Activated CD8-positive, alpha-beta memory T cell treated with anti-CD3 and anti-CD28 coated beads, Interleukin-2, amount 50 U/mL, for 24 hours (primary cell): ENCODE data around the gene TNFRSF14.

Experiments used
- DNase-seq: peaks from one replicate; pipeline ENCODE4 v3.0.0-alpha.2; 2020; ENCODE audit errors: extremely low read depth

The TNFRSF14 gene

DNA sequence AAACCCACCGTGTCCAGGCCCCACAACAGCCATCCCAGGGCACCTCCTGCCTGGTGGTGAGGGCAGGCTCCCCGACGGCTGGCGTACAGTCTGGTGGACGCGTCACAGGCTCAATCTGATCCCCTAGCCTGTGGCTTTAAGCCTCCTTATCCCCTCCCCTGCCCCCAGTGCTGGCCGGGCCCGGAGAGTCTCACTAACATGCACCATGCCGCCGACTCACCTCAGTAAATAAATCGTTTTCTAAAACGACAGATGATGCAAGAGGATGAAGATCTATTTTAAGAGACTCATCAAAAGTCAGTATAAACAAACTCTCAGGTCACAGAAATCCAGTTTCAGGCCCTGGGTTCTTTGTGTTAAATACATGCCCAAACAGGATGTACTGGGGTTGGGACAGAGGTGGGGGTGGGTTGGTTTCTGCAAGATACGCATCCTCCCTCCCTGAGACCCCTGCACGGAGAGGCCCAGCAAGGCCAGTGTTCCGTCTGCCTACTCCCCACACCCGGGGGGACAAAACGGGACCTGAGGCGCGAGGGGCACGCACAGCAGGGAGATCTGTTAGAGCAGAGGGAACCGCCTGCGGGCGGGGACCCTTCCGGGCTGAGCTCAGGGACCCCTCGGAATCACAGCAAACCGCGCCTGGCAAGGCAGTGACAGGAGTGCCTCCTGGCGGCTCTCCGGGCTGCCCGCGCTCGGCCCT lies 32.8 kb upstream of the TNFRSF14 start:
- DNase-seq = no peak

DNA sequence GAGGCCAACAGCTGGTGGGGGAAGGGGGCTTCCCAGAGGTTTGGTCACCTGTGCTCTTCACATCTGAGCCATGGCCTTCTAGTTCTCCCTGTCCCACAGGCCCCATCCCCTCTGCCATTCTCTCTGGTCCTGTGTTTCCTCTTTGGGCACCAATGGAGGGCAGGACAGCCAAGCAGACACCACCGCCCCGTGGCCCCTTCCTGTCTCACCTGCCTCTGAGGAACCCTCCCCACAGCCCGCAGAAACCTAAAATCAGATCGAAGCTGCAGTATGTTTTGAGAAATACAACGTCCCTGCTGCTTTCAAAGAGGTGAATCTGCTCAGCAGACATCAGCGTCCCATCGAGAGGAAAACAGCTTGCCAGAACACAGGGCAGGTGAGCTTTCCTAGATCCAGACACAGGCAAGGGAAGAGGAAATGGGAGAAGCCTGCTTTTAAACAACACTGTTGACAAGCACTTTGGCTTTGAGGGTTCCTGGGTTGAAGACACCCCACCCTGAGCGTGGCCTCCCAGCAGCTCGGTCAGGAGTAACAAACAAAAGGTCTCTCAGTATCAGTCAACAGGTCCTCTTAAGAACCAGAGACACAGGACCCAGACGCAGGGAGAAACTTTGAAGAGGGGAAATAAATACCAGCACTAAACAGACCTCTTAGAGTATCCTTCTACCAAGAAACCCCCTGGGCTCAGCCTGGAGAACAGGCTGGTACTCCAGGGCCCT lies 32.1 kb upstream of the TNFRSF14 start:
- no peak for DNase-seq

DNA sequence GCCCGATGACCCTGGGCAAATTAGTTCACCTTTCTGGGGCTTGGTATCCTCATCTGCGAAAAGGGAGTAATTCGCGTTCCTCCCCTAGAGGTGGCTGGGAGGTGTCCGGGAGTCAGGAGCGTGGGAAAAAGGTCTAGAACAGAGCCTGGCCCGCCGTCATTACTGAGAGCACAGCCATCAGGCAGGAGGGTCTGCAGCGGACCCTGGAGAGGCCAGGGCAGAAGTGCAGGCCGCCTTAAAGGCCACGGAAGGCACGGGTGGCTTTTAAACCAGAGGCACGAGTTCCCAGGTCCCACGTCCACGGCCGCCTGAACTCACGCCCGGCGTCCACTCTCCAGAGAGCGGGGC lies 30.6 kb upstream of the TNFRSF14 start:
- no peak for DNase-seq

DNA sequence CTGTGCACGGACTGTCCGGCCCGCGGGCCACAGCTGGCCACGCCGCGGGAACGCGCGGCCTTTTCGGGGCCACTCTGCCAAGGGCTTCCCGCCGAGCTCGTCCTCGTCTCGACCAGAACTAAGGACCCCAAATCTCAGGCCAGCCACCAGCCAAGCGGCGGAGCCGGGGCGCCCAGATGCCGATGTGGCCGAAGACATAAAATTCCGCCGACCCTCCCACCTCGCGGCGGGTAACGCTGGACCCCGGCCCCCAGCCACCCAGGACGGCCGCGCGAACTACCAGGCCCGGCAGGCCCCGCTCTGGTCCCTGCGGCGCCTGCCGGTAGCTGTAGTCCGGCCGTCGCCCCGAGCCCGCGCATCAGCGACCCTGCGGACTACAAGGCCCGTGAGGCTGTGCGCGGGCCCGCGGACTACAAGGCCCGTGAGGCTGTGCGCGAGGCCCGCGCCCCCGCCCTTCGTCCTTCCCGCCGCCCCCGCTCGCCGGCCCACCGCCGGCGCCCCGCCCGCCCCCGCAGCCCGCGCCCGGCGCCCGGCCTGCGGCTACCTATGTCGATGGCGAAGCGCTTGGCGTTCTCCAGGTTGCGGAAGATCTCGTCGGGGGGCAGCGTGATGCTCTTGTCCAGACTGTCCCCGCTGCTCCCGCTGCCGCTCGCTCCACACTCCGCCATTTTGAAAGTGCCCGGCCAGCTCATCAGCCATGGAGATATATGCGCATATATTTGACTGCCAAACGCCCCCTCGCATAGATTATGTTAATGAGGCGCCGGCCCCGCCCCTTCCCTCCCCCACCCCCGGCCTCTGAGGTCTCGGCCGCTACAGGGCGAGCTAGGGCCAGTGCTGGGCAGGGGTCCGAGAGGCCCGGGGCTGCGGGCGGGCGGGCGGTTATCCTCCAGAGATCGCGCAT lies 30.0 kb upstream of the TNFRSF14 start, which contains the start of gene PANK4:
Gene PANK4, minus strand, starts transcription at position 677 of the 904 bp plus-strand sequence. Its CDS starts 9 bp downstream, at position 668.
- DNase-seq = peak; percentile 71

DNA sequence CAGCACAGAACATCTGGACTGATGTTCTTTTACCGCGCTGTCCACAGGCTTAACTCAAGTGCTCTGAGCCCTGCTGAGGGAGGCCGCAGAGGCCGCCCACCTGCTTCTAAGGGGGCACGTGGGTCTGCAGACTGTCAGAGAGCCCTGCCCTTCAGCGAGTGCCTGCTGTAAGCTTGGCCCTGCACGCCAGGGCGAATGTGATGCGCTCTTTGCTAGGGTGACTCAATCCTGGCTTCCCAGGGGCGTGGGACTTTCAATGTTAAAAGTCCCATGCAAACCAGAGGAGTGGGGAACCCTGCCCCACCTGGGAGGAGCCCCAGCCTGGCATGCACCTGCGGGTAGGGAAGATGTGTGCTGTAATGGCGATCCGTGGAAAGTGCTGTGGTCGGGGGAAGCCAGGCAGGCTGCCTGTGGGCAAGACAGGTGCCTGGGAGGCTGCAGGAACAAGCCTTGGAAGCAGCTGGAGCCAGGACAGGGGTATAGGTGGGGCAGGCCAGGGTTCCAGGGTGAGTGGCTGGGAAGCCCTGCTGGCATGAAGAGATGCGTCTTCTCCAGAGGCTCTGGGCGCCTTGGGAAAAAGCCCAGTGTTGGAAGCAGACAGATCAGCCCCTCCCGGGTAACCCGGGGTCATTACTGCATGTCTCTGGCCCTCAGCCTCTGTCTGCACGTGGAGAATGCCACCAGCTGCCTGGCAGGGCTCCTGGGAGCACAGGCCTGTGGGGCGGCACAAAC lies 29.2 kb upstream of the TNFRSF14 start:
- DNase-seq = peak; percentile 38

DNA sequence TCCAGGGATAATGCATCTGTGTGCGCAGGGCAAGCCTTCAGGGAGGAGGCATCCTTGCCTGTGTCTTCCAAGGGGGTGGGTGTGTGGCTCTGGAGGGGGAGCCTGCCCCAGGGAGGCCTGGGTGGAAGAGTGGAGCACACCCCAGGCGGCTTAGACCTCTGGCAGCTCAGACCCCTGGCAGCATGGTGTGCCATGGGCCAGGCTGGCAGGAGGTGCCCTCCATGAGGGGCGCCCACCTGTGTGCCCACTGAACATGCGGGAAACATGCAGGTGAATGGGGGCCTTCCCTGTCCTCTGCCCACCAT lies 28.7 kb upstream of the TNFRSF14 start:
- DNase-seq = no peak

DNA sequence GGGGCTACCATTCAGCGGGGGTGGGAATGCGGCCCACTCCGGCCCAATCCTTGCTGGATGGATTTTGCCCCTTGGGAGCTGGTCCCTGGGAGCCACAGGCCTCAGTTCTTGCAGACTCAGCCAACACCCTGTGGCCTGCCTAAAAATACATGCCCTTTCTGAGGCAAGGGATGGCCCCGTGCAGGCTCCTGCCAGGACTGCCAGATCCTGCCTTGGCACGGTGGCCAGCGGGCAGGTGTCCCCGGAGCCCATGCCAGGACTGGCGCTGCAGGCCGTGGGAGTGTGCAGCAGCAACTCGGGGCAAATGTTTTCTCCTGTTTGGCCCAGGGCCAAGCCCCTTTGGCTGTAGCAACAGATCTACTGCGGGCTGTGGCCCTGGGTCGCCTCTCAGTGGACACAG lies 28.2 kb upstream of the TNFRSF14 start:
- no peak for DNase-seq

DNA sequence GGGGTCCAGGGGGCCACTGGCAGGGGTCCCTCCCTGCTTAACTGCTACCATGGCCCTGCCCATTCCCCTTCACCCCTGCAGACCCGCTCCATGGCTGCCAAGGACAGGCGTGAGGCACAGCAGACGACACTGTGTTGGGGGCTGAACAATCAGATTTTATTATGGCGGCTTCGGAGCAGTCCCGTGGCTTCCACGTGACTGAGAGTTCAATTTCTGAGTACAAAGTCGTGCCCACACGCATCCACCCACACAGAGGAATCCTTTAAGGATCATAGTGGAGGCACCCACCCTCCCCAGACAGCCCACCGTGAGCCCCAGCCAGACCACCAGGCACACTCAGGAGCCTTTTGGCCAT lies 27.6 kb upstream of the TNFRSF14 start:
- DNase-seq = no peak

DNA sequence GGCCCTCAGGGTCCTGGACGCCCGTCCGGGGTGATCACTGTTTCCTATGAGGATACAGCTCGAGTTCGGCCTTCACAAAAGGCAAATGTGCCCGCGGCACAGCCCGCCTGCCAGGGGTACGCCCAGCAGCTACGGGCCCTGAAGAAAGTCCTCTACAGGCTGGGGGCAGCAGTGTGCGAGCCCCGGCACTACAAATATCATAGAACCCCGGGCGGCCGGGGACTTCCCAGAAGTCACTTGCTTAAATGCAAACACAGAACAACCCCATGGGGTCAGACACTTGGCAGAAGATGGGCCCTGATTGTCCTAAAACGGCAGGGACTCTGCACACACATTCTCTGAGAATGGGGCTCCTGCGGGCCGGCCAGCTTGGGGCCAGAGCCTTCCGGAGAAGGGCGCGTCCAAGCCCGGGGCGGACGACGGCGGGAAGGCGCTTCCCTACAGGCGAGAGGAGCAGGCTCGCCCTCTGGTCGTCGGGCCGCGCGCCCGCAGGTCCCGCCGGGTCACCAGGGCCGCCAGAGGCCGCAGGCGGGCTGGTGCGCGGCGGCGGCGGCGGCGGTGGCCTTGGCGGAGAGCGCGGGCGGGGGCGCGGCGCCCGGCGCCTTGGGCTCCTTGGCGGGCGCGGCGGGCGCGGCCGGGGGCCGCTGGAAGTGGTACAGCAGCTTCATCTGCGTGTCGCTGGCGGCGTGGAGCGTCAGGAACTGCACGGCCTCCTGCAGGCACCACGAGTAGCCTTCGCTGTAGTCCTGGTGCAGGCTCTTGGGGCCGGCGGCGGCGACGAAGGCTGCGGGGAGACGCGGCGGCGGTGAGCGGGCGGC lies 27.0 kb upstream of the TNFRSF14 start:
- no peak for DNase-seq

DNA sequence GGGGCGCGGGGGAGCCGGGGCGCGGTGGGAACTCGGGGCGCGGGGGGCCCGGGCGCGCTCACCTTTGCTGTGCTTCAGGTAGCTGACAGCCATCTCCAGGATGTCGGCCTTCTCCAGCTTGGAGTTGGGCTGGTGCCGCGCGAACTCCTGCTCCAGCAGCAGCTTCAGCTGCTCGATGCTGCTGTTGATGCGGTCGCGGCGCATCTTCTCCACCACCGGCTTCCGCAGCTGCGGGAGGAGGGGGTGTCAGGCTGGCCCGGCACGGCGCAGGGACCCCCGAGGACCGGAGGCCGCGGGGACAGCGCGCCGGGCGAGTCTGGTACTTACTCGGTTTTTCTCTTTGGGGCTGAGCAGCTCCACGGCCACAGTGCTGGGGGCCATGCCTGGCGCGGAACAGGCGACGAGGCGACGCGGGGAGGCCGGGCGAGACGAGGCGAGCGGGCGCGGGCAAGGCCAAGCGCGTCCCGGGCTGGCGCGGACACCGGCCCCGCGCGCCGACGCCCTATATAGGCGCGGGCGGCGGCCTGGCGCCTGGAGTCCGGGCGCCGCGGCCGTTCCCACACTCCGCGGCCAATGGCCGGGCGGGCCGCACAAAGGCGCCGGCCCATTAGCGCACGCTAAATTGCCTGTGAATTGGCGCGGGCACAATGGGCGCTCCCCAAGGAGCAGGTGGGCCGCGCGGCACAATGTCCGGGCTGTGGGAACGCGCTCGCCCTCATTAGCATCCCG lies 26.2 kb upstream of the TNFRSF14 start, which contains the start of gene HES5:
Gene HES5, minus strand, starts transcription at position 480 of the 729 bp plus-strand sequence. Its CDS starts 99 bp downstream, at position 381.
- DNase-seq = no peak

DNA sequence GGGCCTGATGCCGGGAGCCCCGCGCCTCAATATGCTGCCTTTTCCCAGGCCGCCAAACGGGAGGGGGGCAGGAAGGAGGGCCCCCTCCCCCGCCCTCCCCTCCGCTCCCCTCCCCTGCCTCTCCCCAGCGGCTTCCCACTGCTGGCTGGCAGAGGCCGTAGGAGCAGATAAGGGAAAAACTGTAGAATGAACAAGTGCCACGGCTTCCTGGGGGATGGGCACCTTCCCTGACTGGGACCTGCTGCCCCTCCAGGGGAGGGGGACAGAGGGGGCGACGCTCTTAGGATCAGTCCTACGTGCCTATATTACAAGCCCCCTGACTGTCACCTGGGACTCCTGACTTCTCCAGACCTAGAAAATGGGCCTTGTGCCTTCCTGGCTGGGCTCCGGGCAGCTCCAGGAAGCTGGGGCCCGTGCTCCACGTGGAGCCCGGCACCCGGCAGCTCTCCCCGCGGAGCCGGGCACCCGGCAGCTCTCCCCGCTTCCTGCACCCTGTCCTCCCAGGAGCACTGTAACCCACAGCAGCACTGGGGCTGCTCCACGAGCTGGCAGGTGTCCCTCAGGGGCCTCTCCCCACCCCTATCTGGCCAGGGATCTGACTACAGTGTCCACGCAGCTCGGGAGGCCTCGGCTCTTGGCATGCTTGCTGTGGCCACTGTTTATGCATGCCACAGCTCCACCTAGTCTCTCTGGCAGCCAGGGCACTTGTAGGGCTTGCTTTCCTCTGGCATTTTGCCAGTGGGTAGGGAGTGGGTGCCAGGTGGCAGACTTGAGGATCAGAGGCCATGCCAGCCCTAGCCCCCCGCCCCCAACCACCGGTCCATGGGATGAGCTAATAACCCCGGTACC lies 25.4 kb upstream of the TNFRSF14 start:
- DNase-seq = no peak

DNA sequence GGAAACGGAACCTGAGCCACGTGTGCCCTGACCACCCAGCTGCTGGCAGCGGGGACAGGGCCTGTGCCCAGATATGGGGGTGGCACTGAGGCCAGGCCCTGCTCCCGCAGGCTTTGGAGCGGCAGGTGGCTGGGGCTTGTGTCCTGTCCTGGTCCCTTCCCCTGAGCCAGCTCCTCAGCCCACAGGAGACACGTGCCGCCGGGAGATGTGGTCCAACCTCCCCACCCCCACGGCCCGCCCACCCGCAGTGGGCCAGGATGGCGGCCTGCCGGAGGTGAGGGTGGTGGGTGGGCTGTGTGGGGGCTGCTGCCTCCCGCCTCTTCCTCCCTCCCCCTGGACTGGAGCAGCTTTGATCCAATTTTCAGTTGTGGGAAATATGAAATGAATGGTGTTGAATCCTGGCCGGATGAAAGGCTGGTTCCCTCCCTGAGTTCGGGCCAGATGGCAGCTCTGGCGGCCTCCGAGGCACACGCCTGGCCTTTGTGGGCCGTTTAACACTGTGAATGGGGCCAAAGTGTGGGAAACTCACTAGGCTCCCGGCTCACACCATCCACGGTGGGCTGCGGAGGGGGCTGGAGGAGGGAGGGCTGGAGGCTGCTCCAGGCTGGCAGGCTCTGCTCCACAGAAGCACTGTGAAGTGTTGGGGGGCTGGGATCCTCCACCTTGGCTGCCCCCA lies 23.5 kb upstream of the TNFRSF14 start:
- no peak for DNase-seq

DNA sequence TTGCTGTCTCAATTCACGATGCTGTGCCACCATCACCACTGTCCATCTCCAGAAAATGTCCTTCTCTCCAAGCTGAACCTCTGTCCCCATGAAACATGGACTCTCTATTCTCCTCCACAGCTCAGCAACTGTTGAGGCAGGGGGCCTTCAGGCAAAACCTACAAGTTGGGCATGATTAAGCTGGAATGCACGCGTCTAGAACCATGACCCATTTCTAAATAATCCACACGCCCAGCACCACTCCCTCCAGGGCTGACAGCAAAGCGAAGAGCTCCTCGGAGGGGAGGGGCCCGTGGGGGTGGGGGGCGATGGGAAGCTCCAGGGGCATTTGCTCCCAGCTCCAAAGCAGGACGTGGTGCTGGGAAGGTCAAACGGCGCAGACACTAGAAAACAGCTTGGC lies 22.8 kb upstream of the TNFRSF14 start:
- DNase-seq = no peak

DNA sequence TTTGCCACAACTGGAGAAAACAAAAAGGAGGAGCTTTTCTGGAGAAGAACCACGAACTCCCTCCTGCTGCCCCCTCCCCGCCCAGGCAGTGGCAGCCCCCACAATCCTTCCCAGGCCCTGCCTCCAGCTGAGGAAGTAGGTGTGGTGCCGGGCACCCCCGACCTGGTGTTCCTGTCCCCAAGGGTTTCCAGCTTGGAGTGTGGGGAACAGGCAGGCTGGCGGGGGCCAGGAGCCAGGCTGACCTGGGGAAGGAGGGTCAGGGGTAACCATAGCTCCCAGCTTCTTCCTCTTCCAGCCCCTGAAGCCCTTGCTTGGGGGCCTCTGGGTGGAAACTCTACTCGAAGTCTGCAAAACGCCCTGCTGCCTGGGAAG lies 21.9 kb upstream of the TNFRSF14 start:
- DNase-seq = no peak

DNA sequence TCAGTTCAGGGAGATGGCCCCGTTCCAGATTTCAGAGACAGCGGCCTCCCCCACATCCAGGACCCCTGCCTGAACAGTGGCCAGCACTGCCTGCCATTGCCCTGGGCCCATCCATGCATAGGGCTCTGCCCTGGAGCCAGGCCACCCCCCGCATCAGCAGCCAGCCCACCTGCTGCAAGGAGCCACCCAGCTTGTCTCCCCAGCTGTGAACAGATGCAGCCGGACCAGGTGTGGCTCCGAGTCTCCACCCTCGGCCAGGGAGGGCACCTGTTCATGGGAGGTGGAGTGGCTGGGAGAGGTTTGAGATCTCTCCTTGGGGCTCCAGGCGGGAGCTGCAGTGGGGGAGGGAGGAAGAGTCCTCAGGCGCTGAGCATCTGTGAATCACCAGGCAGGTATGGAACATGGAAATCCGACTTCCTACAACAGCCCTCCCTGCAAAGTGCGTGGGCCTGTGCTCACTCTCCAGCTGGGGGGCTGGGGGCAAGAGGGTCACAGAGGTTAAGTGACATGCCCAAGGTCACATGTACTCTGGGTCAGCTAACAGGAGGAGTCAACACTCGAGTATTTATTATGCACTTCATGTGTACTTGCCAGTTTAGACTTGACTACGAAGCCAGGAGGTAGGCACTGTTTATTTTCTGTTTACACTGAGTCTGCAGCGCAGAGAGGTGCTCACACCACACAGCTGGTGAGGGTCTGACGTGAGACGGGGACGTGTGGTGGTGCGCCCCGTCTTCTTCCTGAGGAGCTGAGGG lies 21.3 kb upstream of the TNFRSF14 start:
- DNase-seq = no peak

DNA sequence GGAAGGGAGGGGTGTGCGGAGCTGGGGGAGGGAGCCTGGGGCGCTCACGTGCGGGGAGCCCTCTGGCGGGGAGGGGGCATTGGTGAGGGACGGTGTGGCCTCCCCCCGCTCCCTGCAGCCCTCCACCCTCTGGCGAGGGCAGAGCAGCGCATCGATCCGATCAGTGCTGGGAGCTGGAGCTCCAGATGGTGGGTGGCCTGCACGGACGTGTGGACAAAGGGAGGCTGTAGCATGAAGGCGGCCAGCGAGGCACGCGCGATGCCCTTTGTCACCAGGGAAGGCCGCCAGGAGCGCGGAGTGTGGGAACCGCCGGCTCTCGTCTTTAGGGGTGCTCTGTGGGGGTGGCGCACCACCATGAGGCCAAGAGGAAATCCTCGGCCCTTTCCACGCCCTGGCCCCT lies 20.7 kb upstream of the TNFRSF14 start:
- DNase-seq = no peak

DNA sequence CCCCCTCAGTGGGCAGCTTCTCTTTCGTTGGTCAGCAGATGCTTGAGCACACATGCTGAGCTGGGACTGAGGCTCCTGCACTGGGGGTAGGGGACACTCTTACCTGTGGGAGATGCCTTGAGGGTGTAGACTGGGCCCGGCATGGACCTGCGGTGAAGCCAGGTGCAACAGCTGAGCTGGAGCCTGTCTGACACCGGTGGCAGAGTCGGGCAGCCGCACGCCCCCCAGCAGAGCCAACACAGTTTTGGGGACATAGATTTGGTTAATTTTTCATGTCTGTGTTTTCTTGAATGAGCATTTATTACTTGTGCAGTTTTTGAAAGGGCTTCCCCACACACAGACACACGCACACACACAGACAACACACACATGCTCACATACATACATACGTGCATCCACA lies 20.2 kb upstream of the TNFRSF14 start:
- no peak for DNase-seq

DNA sequence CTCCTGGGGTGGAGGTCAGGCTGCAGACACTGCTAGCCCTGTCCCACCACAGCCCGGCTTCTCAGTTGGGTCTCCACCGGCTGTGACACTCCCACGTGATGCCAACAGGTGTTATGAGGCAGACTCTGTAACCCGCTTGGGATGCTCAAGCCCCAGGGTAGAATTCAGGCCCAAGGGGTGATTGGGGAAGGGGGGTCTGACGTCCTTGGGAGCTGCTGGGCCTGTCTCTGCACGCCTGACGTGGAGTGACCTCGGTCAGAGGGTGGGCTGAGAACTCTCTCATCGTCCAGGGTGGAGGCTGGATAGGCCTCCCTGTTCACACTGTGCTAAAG lies 18.4 kb upstream of the TNFRSF14 start:
- no peak for DNase-seq
